Measurements from ENCODE around the gene MEX3D.

Gene MEX3D

GRCh38 chr19:1514986-1515721 is 53.0 kb downstream of the MEX3D start:
- DNase-seq = no peak

GRCh38 chr19:1514295-1514661 is 53.8 kb downstream of the MEX3D start:
- DNase-seq = no peak

GRCh38 chr19:1513499-1514294 is 54.4 kb downstream of the MEX3D start:
- DNase-seq = peak; percentile 7

GRCh38 chr19:1512671-1513498 is 55.2 kb downstream of the MEX3D start, which contains the start of gene ADAMTSL5:
ADAMTSL5 (minus strand) TSS chr19:1513019; CDS start chr19:1510943, 2,076 bp downstream.
- no peak for DNase-seq

- no peak for DNase-seq
These were observed 56.5 kb downstream of the MEX3D start for GRCh38 chr19:1511318-1512317.

- DNase-seq = no peak
These were observed 57.3 kb downstream of the MEX3D start for GRCh38 chr19:1510807-1511206.

GRCh38 chr19:1510442-1510806 is 57.7 kb downstream of the MEX3D start:
- no peak for DNase-seq

DNA sequence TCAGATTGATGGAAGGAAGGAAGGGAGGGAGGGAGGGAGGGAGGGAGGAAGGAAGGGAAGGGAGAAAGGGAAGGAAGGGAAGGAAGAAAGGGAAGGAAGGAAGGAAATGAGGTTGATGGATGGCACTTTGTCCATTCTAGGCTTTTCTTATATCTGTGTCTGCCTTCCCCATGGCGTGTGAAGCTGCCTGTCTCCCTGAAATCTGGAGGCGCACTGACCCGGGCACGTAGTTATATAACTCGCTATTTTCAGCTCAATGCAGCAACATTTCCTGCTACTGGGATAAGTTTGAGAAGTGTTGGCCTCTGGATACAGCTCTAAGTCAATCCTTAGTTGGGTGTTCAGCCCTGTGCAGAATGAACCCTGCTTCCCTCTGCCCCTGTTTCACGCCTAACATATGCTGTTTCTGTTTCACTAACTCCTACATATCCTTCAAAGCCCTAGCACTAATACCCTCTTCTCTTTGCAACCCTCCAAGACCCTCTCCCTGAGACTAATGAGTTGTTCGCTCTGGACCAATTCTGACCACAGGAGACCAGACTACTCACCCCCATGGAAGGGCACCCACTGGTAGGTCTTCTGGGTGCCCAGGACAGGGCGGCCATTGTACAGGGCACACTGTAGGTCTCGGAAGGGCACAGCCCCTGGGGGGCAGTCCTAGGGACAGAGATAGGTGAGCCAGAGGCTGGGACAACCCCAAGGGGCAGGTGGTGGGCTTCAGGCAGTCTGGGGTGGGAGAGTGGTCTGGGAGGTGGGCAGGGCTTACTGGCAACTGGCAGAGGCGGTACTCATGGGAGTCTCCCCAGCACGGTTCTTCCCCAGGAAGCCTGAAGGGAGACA is 58.3 kb downstream of the MEX3D start:
- no peak for DNase-seq

DNA sequence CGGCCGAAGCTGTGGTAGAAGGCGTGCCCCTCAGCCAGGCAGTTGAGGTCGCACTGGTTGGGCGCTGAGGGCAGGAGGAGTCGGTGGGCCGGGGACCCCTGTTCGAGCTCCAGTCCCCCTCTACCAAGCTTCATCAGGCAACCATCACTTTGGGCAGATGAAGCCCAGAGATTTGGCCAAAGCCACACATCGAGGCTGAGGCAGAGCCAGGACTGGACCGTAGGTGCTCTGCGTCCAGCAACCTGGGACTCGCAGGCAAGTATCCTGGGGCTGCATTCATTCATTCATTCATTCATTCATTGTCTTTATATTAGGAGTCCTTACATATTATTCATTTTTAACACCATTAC is 59.6 kb downstream of the MEX3D start:
- DNase-seq = no peak

DNA sequence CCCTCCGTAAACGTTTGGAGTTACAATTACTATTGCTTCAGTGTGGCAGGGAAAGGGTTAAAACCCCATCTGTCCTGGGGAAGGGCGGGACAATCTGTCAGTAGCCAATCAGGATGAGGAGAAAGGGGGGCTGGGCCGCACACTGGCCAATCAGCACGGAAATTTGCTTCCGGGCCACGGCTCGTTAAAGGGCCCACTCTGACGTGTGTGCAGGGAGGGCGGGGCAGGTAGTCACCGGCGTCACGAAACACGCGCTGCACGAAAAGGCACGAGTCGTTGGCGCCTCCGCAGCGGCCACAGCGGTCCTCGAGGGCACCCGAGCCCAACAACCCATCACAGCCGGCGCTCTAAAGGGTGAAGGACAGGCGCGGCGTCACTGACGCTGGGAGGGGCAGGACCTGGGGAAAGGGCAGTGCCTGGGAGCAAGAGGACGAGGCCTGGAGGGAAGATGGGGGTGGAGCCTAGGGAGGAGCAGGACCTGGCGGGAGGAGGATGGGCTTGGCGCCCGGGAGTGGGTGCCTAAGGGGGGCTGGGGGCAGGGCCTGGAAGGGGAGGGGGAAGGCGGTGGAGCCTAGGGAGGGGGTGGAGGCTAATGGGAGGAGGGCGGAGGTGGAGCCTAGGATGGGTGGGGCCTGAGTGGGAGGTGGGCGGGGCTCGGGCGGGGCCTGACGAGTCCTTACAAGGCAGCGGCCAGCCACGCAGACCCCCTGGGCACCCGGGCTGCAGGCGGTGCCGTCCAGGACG is 60.2 kb downstream of the MEX3D start:
- peak; percentile 94 for DNase-seq

- DNase-seq = no peak
These were observed 60.9 kb downstream of the MEX3D start for GRCh38 chr19:1507192-1507660.

- DNase-seq = no peak
These were observed 61.9 kb downstream of the MEX3D start for GRCh38 chr19:1505991-1506881.

DNA sequence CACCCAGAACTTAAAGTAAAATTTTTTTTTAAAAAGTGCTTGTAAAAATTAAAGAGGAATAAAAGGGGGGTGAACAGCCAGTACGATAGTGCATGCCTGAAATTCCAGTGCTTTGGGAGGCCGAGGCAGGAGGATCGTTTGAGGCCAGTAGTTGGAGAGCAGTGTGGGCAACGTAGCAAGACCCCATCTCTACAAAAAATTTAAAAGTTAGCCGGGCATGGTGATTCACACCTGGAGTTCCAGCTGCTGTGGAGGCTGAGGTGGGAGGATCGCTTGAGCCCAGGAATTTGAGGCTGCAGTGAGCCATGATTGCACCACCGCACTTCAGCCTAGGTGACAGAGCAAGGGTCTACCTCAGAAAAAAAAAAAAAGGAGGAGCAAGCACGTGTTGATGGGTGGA is 63.1 kb downstream of the MEX3D start:
- DNase-seq = no peak

Data from NCI-H774 (cell line).